ENCODE data around the gene KCNJ1. TPM values are rescaled to one million over a fixed set of nuclear protein-coding genes. Genes with fewer than 3 reads are reported as not detected.
A peak's percentile ranks its signal among the peaks of the same experiment; 100 is the strongest.

Gene KCNJ1
- total RNA-seq, 3 donors from 2014 or later (not counting 1 experiment from before 2014, with no cell fraction given) = not detected

GRCh38 chr11:128803449-128804245, 63.4 kb downstream of the KCNJ1 start:
- H3K27me3 Mint-ChIP-seq (ENCODE audit: low read depth in 2 of 2) = no peaks in the 10 kb centered on the region

GRCh38 chr11:128803011-128803410, 64.1 kb downstream of the KCNJ1 start:
- intact Hi-C loops (cut with micrococcal nuclease) = no loop called here
- H3K27me3 Mint-ChIP-seq (ENCODE audit: low read depth in 2 of 2) = no peaks in the 10 kb centered on the region
- TF ChIP-seq CTCF (IDR thresholded peaks at IDR 0.05) = no peak
- Histone ChIP-seq H3K9me3 (ENCODE audit: control insufficient read depth, insufficient read depth, low read length) (no peaks in the 10 kb centered on the region), H3K27ac (ENCODE audit: low read length) (no peak overlapping the region), H3K4me1 (ENCODE audit: control insufficient read depth, insufficient read depth, low read length) (peaks cover 31% of the 10 kb centered on the region), H3K27me3 (ENCODE audit: control insufficient read depth, insufficient read depth, low read length) (no peaks in the 10 kb centered on the region), H3K4me3 (ENCODE audit: low read length) (no peak overlapping the region), H3K36me3 (ENCODE audit: control insufficient read depth, insufficient read depth, low read length) (peaks cover 72% of the 10 kb centered on the region)
- 72% methylated on average over 4 of the region's 4 CpGs for WGBS (ENCODE audit: insufficient coverage)
- no peak for DNase-seq
- H3K36me3 Mint-ChIP-seq = peaks cover 11% of the 10 kb centered on the region
- H3K9me3 Mint-ChIP-seq = no peaks in the 10 kb centered on the region
- no peak for ATAC-seq
- peak overlapping the region; percentile 77 to 88 for H3K27ac Mint-ChIP-seq
- H3K4me1 Mint-ChIP-seq = peaks cover 79 to 82% of the 10 kb centered on the region in 2 donors
- H3K4me3 Mint-ChIP-seq = peak overlapping the region; percentile 51

More at GRCh38 chr11:128803449-128804245, 63.4 kb downstream of the KCNJ1 start:
- Histone ChIP-seq H3K4me1 (ENCODE audit: control insufficient read depth, insufficient read depth, low read length) (peaks cover 31% of the 10 kb centered on the region), H3K27ac (ENCODE audit: low read length) (no peak overlapping the region), H3K4me3 (ENCODE audit: low read length) (no peak overlapping the region), H3K9me3 (ENCODE audit: control insufficient read depth, insufficient read depth, low read length) (no peaks in the 10 kb centered on the region), H3K27me3 (ENCODE audit: control insufficient read depth, insufficient read depth, low read length) (no peaks in the 10 kb centered on the region), H3K36me3 (ENCODE audit: control insufficient read depth, insufficient read depth, low read length) (peaks cover 72% of the 10 kb centered on the region)
- TF ChIP-seq CTCF (IDR thresholded peaks at IDR 0.05) = no peak
- H3K36me3 Mint-ChIP-seq = peaks cover 10% of the 10 kb centered on the region
- WGBS (ENCODE audit: insufficient coverage) = 88% methylated on average over 6 of the region's 6 CpGs
- intact Hi-C loops (cut with micrococcal nuclease) = no loop called here
- peak overlapping the region; percentile 51 for H3K4me3 Mint-ChIP-seq
- H3K27ac Mint-ChIP-seq = peak overlapping the region; percentile 77 to 88
- H3K9me3 Mint-ChIP-seq = no peaks in the 10 kb centered on the region
- no peak for ATAC-seq
- no peak for DNase-seq
- H3K4me1 Mint-ChIP-seq = peaks cover 72 to 77% of the 10 kb centered on the region in 2 donors

- Mint-ChIP-seq H3K9me3 (no peaks in the 10 kb centered on the region), H3K27me3 (ENCODE audit: low read depth in 2 of 2) (no peaks in the 10 kb centered on the region), H3K4me3 (peak overlapping the region; percentile 35), H3K36me3 (peaks cover 16% of the 10 kb centered on the region), H3K27ac (peak overlapping the region; percentile 77 to 88), H3K4me1 (peaks cover 79 to 82% of the 10 kb centered on the region in 2 donors)
- ATAC-seq (peak in 1 of 3 donors; percentile 35), DNase-seq (no peak)
- H3K4me3 ChIP-seq (ENCODE audit: low read length) = no peak overlapping the region
- no peaks in the 10 kb centered on the region for H3K27me3 ChIP-seq (ENCODE audit: control insufficient read depth, insufficient read depth, low read length)
- intact Hi-C loops (cut with micrococcal nuclease) = no loop called here
- no peaks in the 10 kb centered on the region for H3K9me3 ChIP-seq (ENCODE audit: control insufficient read depth, insufficient read depth, low read length)
- H3K36me3 ChIP-seq (ENCODE audit: control insufficient read depth, insufficient read depth, low read length) = peaks cover 72% of the 10 kb centered on the region
- no peak overlapping the region for H3K27ac ChIP-seq (ENCODE audit: low read length)
- WGBS (ENCODE audit: insufficient coverage) = 87% methylated on average over 4 of the region's 4 CpGs
- no peak for TF ChIP-seq CTCF (IDR thresholded peaks at IDR 0.05)
- H3K4me1 ChIP-seq (ENCODE audit: control insufficient read depth, insufficient read depth, low read length) = peaks cover 31% of the 10 kb centered on the region
These were observed 64.6 kb downstream of the KCNJ1 start for GRCh38 chr11:128802358-128802981.

Measured in natural killer cell (primary cell).